Trophoblast cell (in vitro differentiated cells and primary cell): ENCODE data around the gene CCDC30.

ENCODE experiments used
- DNase-seq, 2 donors: peaks; one replicate each; pipeline ENCODE4 v3.0.0-alpha.2; 2016
- H2AFZ ChIP-seq: 2 replicates; pipeline ENCODE4 v1.6.1; 2013; ENCODE audit warnings: low read length, moderate library complexity, mild to moderate bottlenecking; ENCODE audit not compliant: insufficient read depth, poor library complexity
- H2AK5ac ChIP-seq: 2 replicates; pipeline ENCODE4 v1.6.1; 2013; ENCODE audit warnings: mild to moderate bottlenecking, low read length
- H2BK120ac ChIP-seq: 2 replicates; pipeline ENCODE4 v1.6.1; 2013; ENCODE audit warnings: low read length, mild to moderate bottlenecking, moderate library complexity; ENCODE audit not compliant: insufficient read depth, poor library complexity
- H2BK12ac ChIP-seq: 2 replicates; pipeline ENCODE4 v1.6.1; 2013; ENCODE audit warnings: mild to moderate bottlenecking, low read length, moderate library complexity
- H2BK5ac ChIP-seq: 2 replicates; pipeline ENCODE4 v1.6.1; 2013; ENCODE audit warnings: low read length, low read depth, moderate library complexity, mild to moderate bottlenecking; ENCODE audit not compliant: poor library complexity
- H3K14ac ChIP-seq: 2 replicates; pipeline ENCODE4 v1.6.1; 2013; ENCODE audit warnings: mild to moderate bottlenecking, low read length
- H3K18ac ChIP-seq: 2 replicates; pipeline ENCODE4 v1.6.1; 2013; ENCODE audit warnings: mild to moderate bottlenecking, low read length
- H3K23ac ChIP-seq: 2 replicates; pipeline ENCODE4 v1.6.1; 2013; ENCODE audit warnings: low read length
- H3K27ac ChIP-seq: 2 replicates; pipeline ENCODE4 v1.5.1; 2013; ENCODE audit warnings: low read depth, mild to moderate bottlenecking, inconsistent platforms, low read length, moderate library complexity
- H3K27me3 ChIP-seq: 2 replicates; pipeline ENCODE4 v1.6.1; 2013; ENCODE audit warnings: inconsistent platforms, mild to moderate bottlenecking, low read length, moderate library complexity; ENCODE audit not compliant: insufficient read depth
- H3K36me3 ChIP-seq, 2 experiments: 1 replicate in 1 of 2; 2 replicates in 1 of 2; pipeline ENCODE4 v1.6.1; 2013; ENCODE audit warnings: low read length in 2 of 2, mild to moderate bottlenecking in 2 of 2, moderate library complexity in 1 of 2; ENCODE audit not compliant: insufficient read depth in 2 of 2, control insufficient read depth in 1 of 2
- H3K4ac ChIP-seq: 2 replicates; pipeline ENCODE4 v1.6.1; 2013; ENCODE audit warnings: low read depth, mild to moderate bottlenecking, low read length, moderate library complexity
- H3K4me1 ChIP-seq, 2 experiments: 1 replicate in 1 of 2; 2 replicates in 1 of 2; pipeline ENCODE4 v1.6.1; 2013; ENCODE audit warnings: low read length in 2 of 2, mild to moderate bottlenecking in 2 of 2, moderate library complexity in 1 of 2; ENCODE audit not compliant: insufficient read depth in 2 of 2, control insufficient read depth in 1 of 2
- H3K4me2 ChIP-seq: 2 replicates; pipeline ENCODE4 v1.6.1; 2013; ENCODE audit warnings: inconsistent platforms, mild to moderate bottlenecking, low read length, moderate library complexity
- H3K4me3 ChIP-seq: 2 replicates; pipeline ENCODE4 v1.5.1; 2013; ENCODE audit warnings: mild to moderate bottlenecking, low read depth, low read length, inconsistent platforms
- H3K79me1 ChIP-seq: one replicate; pipeline ENCODE4 v1.6.1; 2013; ENCODE audit warnings: low read length
- H3K79me2 ChIP-seq: 2 replicates; pipeline ENCODE4 v1.6.1; 2013; ENCODE audit warnings: low read length, mild to moderate bottlenecking; ENCODE audit not compliant: control insufficient read depth, insufficient read depth, poor library complexity
- H3K9ac ChIP-seq: 2 replicates; pipeline ENCODE4 v1.6.1; 2013; ENCODE audit warnings: mild to moderate bottlenecking, low read length
- H3K9me3 ChIP-seq: 2 replicates; pipeline ENCODE4 v1.6.1; 2013; ENCODE audit warnings: low read depth, mild to moderate bottlenecking, control low read depth, inconsistent platforms, low read length; ENCODE audit not compliant: insufficient read depth
- H4K12ac ChIP-seq: 2 replicates; pipeline ENCODE4 v1.6.1; 2013; ENCODE audit warnings: low read depth, mild to moderate bottlenecking, low read length, moderate library complexity
- H4K8ac ChIP-seq: 2 replicates; pipeline ENCODE4 v1.6.1; 2013; ENCODE audit warnings: low read depth, mild to moderate bottlenecking, low read length, moderate library complexity
- H4K91ac ChIP-seq: one replicate; pipeline ENCODE4 v1.6.1; 2013; ENCODE audit warnings: low read depth, mild to moderate bottlenecking, low read length, moderate library complexity
- WGBS: extraction: QIAGEN DNeasy Blood & Tissue Kit; methylation state at CpG from one replicate; pipeline ENCODE4 v1.1.7; 2013; ENCODE audit warnings: missing lambda C conversion rate; ENCODE audit not compliant: insufficient read length, insufficient coverage; ENCODE audit errors: extremely low coverage; 5-methylcytosine and 5-hydroxymethylcytosine counted together

CCDC30 gene

GRCh38 chr1:42430286-42431135 lies 32.6 kb upstream of the CCDC30 start:
- no peak overlapping the region for H3K4me3 ChIP-seq
- no peak overlapping the region for H3K4me2 ChIP-seq
- peak in 1 of 2 donors; percentile 23 for DNase-seq
- no peak overlapping the region for H3K4ac ChIP-seq
- H3K27ac ChIP-seq = no peak overlapping the region
- no peak overlapping the region for H3K23ac ChIP-seq
- H3K9me3 ChIP-seq = no peaks in the 10 kb centered on the region
- H2BK120ac ChIP-seq = no peak overlapping the region
- no peaks in the 10 kb centered on the region for H3K36me3 ChIP-seq
- H3K4me1 ChIP-seq = peaks cover 0 to 7% of the 10 kb centered on the region in 2 experiments
- H2AK5ac ChIP-seq = no peak overlapping the region
- H3K18ac ChIP-seq = no peak overlapping the region
- no peak overlapping the region for H3K9ac ChIP-seq
- H3K79me2 ChIP-seq = no peaks in the 10 kb centered on the region
- no CpG with 5 or more reads among the region's 3 CpGs for WGBS
- no peak overlapping the region for H4K91ac ChIP-seq
- no peak overlapping the region for H3K14ac ChIP-seq
- no peaks in the 10 kb centered on the region for H3K79me1 ChIP-seq
- H2BK12ac ChIP-seq = no peak overlapping the region
- no peak overlapping the region for H2AFZ ChIP-seq
- H3K27me3 ChIP-seq = no peaks in the 10 kb centered on the region
- no peak overlapping the region for H4K12ac ChIP-seq
- H2BK5ac ChIP-seq = no peak overlapping the region
- H4K8ac ChIP-seq = no peak overlapping the region

GRCh38 chr1:42431514-42431913 lies 31.6 kb upstream of the CCDC30 start:
- Histone ChIP-seq H3K4me3 (no peak overlapping the region), H2BK120ac (no peak overlapping the region), H3K4me2 (no peak overlapping the region), H3K18ac (no peak overlapping the region), H3K27me3 (no peaks in the 10 kb centered on the region), H4K12ac (no peak overlapping the region), H3K4ac (no peak overlapping the region), H2BK5ac (no peak overlapping the region), H2AK5ac (no peak overlapping the region), H3K14ac (no peak overlapping the region), H3K79me2 (no peaks in the 10 kb centered on the region), H4K8ac (no peak overlapping the region), H3K23ac (no peak overlapping the region), H3K27ac (no peak overlapping the region), H3K9ac (no peak overlapping the region), H3K9me3 (no peaks in the 10 kb centered on the region), H4K91ac (no peak overlapping the region), H3K4me1 (peaks cover 0 to 7% of the 10 kb centered on the region in 2 experiments), H3K36me3 (no peaks in the 10 kb centered on the region), H2AFZ (no peak overlapping the region), H3K79me1 (no peaks in the 10 kb centered on the region), H2BK12ac (no peak overlapping the region)
- DNase-seq = no peak
- WGBS = no CpG with 5 or more reads among the region's 3 CpGs

- Histone ChIP-seq H3K4me3 (no peak overlapping the region), H3K23ac (no peak overlapping the region), H4K8ac (no peak overlapping the region), H2BK5ac (no peak overlapping the region), H3K36me3 (no peaks in the 10 kb centered on the region), H3K9me3 (no peaks in the 10 kb centered on the region), H3K27me3 (no peaks in the 10 kb centered on the region), H2AFZ (no peak overlapping the region), H3K14ac (no peak overlapping the region), H3K18ac (no peak overlapping the region), H2BK12ac (no peak overlapping the region), H3K4me1 (peaks cover 0 to 7% of the 10 kb centered on the region in 2 experiments), H2AK5ac (no peak overlapping the region), H3K79me1 (no peaks in the 10 kb centered on the region), H3K79me2 (no peaks in the 10 kb centered on the region), H3K4me2 (no peak overlapping the region), H3K27ac (no peak overlapping the region), H3K4ac (no peak overlapping the region), H2BK120ac (no peak overlapping the region), H4K91ac (no peak overlapping the region), H4K12ac (no peak overlapping the region), H3K9ac (no peak overlapping the region)
- DNase-seq = peak; percentile 30 to 58
- WGBS = no CpG with 5 or more reads among the region's 4 CpGs
Measured at GRCh38 chr1:42432714-42433113, 30.4 kb upstream of the CCDC30 start.

GRCh38 chr1:42433369-42433768 lies 29.7 kb upstream of the CCDC30 start:
- no peak overlapping the region for H3K9ac ChIP-seq
- H2BK12ac ChIP-seq = no peak overlapping the region
- no peak overlapping the region for H3K27ac ChIP-seq
- H3K14ac ChIP-seq = no peak overlapping the region
- no peak overlapping the region for H2BK5ac ChIP-seq
- H3K9me3 ChIP-seq = no peaks in the 10 kb centered on the region
- H3K23ac ChIP-seq = no peak overlapping the region
- no peak overlapping the region for H4K12ac ChIP-seq
- H4K91ac ChIP-seq = no peak overlapping the region
- no peak overlapping the region for H4K8ac ChIP-seq
- H2AK5ac ChIP-seq = no peak overlapping the region
- no peak overlapping the region for H3K4me2 ChIP-seq
- peak; percentile 59 to 74 for DNase-seq
- no peak overlapping the region for H2BK120ac ChIP-seq
- WGBS = no CpG with 5 or more reads among the region's 6 CpGs
- H2AFZ ChIP-seq = no peak overlapping the region
- no peaks in the 10 kb centered on the region for H3K27me3 ChIP-seq
- no peak overlapping the region for H3K4me3 ChIP-seq
- H3K79me2 ChIP-seq = no peaks in the 10 kb centered on the region
- peaks cover 0 to 7% of the 10 kb centered on the region in 2 experiments for H3K4me1 ChIP-seq
- H3K18ac ChIP-seq = no peak overlapping the region
- no peaks in the 10 kb centered on the region for H3K79me1 ChIP-seq
- H3K4ac ChIP-seq = no peak overlapping the region
- no peaks in the 10 kb centered on the region for H3K36me3 ChIP-seq
